SK-N-SH treated with all-trans-retinoic acid at 6 μM for 48 hours (cell line): ENCODE measurements around the gene CNNM3.

ENCODE experiments used
- ATAC-seq: fragments of 200-7000 bp; cut with Tn5 transposase; 3 replicates; pipeline ENCODE4 v1.9.1; 2020; ENCODE audit warnings: mild to moderate bottlenecking, moderate library complexity
- ARNTL ChIP-seq: fragments of 450-650 bp; formaldehyde crosslinking; IDR thresholded peaks from 2 replicates; pipeline ENCODE4 v1.5.0; 2020; ENCODE audit warnings: low read depth, mild to moderate bottlenecking, moderate library complexity, borderline replicate concordance
- BACH2 ChIP-seq: fragments of 250-450 bp; sonication (Bioruptor Pico); IDR thresholded peaks from 2 replicates; pipeline ENCODE4 v1.9.0; 2021; ENCODE audit warnings: mild to moderate bottlenecking, borderline replicate concordance
- ESRRG ChIP-seq: fragments of 250-450 bp; sonication (Bioruptor Pico); IDR thresholded peaks from 2 replicates; pipeline ENCODE4 v1.6.1; 2021; ENCODE audit warnings: mild to moderate bottlenecking
- GLIS3 ChIP-seq: fragments of 250-450 bp; sonication (Bioruptor Pico); IDR thresholded peaks from 2 replicates; pipeline ENCODE4 v1.5.0; 2020; ENCODE audit warnings: mild to moderate bottlenecking, moderate library complexity
- ISL1 ChIP-seq: fragments of 250-450 bp; sonication (Bioruptor Pico); IDR thresholded peaks from 2 replicates; pipeline ENCODE4 v2.1.2; 2022; ENCODE audit warnings: mild to moderate bottlenecking, moderate library complexity
- OSR1 ChIP-seq: fragments of 250-450 bp; sonication (Bioruptor Pico); IDR thresholded peaks from 2 replicates; pipeline ENCODE4 v1.8.0; 2022; ENCODE audit warnings: moderate library complexity, mild to moderate bottlenecking, inconsistent platforms
- SNAI2 ChIP-seq: fragments of 250-450 bp; sonication (Bioruptor Pico); IDR thresholded peaks from 2 replicates; pipeline ENCODE4 v1.5.0; 2020; ENCODE audit warnings: mild to moderate bottlenecking, moderate library complexity
- TCF4 ChIP-seq: fragments of 250-450 bp; sonication (Bioruptor Pico); IDR thresholded peaks from 2 replicates; pipeline ENCODE4 v1.8.0; 2021; ENCODE audit warnings: mild to moderate bottlenecking, moderate library complexity, borderline replicate concordance
- TOX ChIP-seq: fragments of 250-450 bp; sonication (Bioruptor Pico); IDR thresholded peaks from 2 replicates; pipeline ENCODE4 v1.8.0; 2021; ENCODE audit warnings: mild to moderate bottlenecking, moderate library complexity, borderline replicate concordance
- ZC3H10 ChIP-seq: fragments of 250-450 bp; sonication (Bioruptor Pico); IDR thresholded peaks from 2 replicates; pipeline ENCODE4 v1.5.1; 2021; ENCODE audit warnings: mild to moderate bottlenecking, moderate library complexity
- ZFP3 ChIP-seq: fragments of 250-450 bp; sonication (Bioruptor Pico); IDR thresholded peaks from 2 replicates; pipeline ENCODE4 v1.5.0; 2020; ENCODE audit warnings: mild to moderate bottlenecking, moderate library complexity
- ZFP30 ChIP-seq: fragments of 450-650 bp; formaldehyde crosslinking; IDR thresholded peaks from 2 replicates; pipeline ENCODE4 v1.5.0; 2022; ENCODE audit warnings: mild to moderate bottlenecking, moderate library complexity
- ZNF565 ChIP-seq: fragments of 450-650 bp; formaldehyde crosslinking; conservative IDR thresholded peaks from 2 replicates; pipeline ENCODE4 v1.5.0; 2020; ENCODE audit warnings: low read depth, mild to moderate bottlenecking, moderate library complexity
- ZNF70 ChIP-seq: fragments of 450-650 bp; formaldehyde crosslinking; IDR thresholded peaks from 2 replicates; pipeline ENCODE4 v1.5.0; 2020; ENCODE audit warnings: mild to moderate bottlenecking, moderate library complexity
- ZNF8 ChIP-seq: fragments of 450-650 bp; formaldehyde crosslinking; IDR thresholded peaks from 2 replicates; pipeline ENCODE4 v1.5.0; 2020; ENCODE audit warnings: mild to moderate bottlenecking, moderate library complexity
- TF ChIP-seq, protein P1 (sequence below): fragments of 250-450 bp; sonication (Bioruptor Pico); IDR thresholded peaks from 2 replicates; pipeline ENCODE4 v1.5.0; 2020; ENCODE audit warnings: mild to moderate bottlenecking, moderate library complexity
- TF ChIP-seq, protein P2 (sequence below): fragments of 250-450 bp; sonication (Bioruptor Pico); IDR thresholded peaks from 2 replicates; pipeline ENCODE4 v1.5.1; 2021; ENCODE audit warnings: mild to moderate bottlenecking, moderate library complexity
- TF ChIP-seq, protein P3 (sequence below): fragments of 250-450 bp; sonication (Bioruptor Pico); IDR thresholded peaks from 2 replicates; pipeline ENCODE4 v1.5.1; 2020; ENCODE audit warnings: low read depth, mild to moderate bottlenecking, moderate library complexity
- TF ChIP-seq, protein P4 (sequence below): fragments of 250-450 bp; sonication (Bioruptor Pico); IDR thresholded peaks from 2 replicates; pipeline ENCODE4 v1.8.0; 2020; ENCODE audit warnings: mild to moderate bottlenecking, moderate library complexity, borderline replicate concordance
- TF ChIP-seq, protein P5 (sequence below): fragments of 250-450 bp; sonication (Bioruptor Pico); IDR thresholded peaks from 2 replicates; pipeline ENCODE4 v1.8.0; 2021; ENCODE audit warnings: low read depth, mild to moderate bottlenecking, moderate library complexity, borderline replicate concordance

Gene CNNM3

DNA sequence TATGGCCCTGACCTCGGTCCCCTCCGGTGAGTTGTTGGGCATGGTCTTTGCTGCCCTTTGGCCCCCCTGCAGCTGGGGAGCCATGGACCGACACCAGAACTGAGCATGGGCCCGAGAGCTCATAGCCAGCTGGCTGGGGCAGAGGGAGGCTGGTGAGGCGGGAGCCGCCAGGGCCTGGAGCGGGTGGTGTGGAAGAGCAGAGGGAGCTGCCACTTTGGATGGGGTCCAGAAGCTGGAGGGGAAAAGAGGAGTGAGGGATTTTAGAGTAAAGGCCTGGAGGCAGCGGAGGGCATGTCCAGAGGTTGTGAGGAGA, 16.5 kb upstream of the CNNM3 start (continued):
- TF ChIP-seq, protein P1, sequence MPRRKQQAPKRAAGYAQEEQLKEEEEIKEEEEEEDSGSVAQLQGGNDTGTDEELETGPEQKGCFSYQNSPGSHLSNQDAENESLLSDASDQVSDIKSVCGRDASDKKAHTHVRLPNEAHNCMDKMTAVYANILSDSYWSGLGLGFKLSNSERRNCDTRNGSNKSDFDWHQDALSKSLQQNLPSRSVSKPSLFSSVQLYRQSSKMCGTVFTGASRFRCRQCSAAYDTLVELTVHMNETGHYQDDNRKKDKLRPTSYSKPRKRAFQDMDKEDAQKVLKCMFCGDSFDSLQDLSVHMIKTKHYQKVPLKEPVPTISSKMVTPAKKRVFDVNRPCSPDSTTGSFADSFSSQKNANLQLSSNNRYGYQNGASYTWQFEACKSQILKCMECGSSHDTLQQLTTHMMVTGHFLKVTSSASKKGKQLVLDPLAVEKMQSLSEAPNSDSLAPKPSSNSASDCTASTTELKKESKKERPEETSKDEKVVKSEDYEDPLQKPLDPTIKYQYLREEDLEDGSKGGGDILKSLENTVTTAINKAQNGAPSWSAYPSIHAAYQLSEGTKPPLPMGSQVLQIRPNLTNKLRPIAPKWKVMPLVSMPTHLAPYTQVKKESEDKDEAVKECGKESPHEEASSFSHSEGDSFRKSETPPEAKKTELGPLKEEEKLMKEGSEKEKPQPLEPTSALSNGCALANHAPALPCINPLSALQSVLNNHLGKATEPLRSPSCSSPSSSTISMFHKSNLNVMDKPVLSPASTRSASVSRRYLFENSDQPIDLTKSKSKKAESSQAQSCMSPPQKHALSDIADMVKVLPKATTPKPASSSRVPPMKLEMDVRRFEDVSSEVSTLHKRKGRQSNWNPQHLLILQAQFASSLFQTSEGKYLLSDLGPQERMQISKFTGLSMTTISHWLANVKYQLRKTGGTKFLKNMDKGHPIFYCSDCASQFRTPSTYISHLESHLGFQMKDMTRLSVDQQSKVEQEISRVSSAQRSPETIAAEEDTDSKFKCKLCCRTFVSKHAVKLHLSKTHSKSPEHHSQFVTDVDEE (CRISPR knock-in tag) = no peak
- TF ChIP-seq, protein P2, sequence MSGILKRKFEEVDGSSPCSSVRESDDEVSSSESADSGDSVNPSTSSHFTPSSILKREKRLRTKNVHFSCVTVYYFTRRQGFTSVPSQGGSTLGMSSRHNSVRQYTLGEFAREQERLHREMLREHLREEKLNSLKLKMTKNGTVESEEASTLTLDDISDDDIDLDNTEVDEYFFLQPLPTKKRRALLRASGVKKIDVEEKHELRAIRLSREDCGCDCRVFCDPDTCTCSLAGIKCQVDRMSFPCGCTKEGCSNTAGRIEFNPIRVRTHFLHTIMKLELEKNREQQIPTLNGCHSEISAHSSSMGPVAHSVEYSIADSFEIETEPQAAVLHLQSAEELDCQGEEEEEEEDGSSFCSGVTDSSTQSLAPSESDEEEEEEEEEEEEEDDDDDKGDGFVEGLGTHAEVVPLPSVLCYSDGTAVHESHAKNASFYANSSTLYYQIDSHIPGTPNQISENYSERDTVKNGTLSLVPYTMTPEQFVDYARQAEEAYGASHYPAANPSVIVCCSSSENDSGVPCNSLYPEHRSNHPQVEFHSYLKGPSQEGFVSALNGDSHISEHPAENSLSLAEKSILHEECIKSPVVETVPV (CRISPR knock-in tag) = no peak

DNA sequence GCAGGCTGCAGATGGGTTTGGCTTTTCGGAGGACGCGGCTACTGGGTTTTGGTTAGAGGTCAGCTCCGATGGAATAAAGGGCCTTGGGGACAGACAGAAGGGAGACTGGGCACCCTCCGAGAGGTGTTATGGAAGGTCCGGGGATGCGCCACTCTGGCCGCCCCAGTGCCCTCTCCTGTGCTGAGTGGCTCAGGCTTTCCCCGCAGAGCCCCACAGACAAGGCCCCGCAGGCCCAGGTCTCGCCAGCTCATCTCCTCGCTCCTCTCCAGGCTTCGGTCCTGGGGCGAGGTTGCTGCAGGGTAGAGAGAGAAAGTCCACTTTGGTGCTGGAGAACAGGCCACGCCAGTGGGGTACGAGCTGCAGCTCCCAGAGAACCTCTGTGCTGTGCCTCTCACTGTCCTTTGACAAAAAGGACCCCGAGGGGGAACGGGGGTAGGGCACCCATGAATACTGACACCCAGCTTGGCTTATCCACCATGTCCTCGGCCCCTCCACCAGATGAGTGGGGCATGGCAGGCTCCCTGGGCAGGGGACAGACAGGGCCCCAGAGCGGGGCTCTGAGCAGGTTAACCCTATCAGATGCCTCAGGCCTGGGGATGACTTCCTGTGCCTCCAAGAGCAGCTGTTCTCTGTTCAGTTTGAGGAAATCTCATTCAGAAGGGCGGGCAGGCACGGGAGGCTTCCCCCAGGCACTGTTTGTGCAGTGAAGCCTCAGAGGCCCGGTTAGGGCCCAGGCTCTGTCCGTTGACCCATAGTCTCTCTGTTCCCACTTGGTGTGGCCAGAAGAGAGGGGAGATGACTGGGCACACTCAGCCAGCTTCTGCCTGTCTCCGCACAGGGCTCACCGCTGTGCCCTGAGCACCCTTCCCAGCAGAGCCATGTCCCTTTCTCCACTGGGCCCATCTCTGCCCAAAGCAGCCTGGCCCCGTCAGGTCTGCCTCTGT, 15.7 kb upstream of the CNNM3 start:
- peak; percentile 68 for ATAC-seq
- TF ChIP-seq GLIS3 = no peak
- no peak for TF ChIP-seq ZFP3 (CRISPR knock-in tag)
- TF ChIP-seq, protein P3, sequence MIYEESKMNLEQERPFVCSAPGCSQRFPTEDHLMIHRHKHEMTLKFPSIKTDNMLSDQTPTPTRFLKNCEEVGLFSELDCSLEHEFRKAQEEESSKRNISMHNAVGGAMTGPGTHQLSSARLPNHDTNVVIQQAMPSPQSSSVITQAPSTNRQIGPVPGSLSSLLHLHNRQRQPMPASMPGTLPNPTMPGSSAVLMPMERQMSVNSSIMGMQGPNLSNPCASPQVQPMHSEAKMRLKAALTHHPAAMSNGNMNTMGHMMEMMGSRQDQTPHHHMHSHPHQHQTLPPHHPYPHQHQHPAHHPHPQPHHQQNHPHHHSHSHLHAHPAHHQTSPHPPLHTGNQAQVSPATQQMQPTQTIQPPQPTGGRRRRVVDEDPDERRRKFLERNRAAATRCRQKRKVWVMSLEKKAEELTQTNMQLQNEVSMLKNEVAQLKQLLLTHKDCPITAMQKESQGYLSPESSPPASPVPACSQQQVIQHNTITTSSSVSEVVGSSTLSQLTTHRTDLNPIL = no peak
- no peak for TF ChIP-seq TCF4
- TF ChIP-seq ZNF8 (CRISPR knock-in tag) = no peak
- no peak for TF ChIP-seq ZFP30 (CRISPR knock-in tag)
- no peak for TF ChIP-seq ARNTL (CRISPR knock-in tag)
- TF ChIP-seq, protein P2 (CRISPR knock-in tag) = no peak

DNA sequence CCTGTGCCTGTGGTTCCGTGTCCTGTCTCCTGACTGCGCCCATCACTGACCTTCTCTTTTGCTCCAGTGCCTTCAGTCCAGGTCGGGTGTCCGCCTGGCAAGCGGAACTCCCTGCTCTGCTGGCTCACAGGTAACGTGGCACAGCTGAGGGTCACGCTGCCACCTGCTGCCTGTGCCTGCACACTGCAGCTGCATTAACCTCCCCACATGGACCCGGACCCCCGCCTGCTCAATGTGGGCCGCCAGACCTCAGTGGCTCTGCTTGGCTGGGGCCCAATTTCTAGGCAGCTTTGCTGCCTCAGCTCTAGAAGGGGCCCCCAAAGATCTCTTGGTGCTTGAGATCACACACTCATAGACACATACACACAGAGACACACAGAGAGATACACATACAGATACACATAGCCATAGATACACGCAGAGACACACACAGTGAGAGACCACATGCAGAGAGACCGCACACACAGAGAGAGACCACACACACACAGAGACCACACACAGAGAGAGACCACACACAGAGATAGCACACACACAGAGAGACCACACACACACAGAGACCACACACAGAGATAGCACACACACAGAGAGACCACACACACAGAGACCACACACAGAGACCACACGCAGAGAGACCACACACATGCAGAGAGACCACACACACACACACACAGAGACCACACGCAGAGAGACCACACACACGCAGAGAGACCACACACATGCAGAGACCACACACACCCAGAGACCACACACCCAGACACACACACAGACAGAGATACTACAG, 14.9 kb upstream of the CNNM3 start:
- ATAC-seq = peak; percentile 96
- TF ChIP-seq ZNF8 (CRISPR knock-in tag) = no peak
- TF ChIP-seq, protein P2 (CRISPR knock-in tag) = no peak
- TF ChIP-seq, protein P4, sequence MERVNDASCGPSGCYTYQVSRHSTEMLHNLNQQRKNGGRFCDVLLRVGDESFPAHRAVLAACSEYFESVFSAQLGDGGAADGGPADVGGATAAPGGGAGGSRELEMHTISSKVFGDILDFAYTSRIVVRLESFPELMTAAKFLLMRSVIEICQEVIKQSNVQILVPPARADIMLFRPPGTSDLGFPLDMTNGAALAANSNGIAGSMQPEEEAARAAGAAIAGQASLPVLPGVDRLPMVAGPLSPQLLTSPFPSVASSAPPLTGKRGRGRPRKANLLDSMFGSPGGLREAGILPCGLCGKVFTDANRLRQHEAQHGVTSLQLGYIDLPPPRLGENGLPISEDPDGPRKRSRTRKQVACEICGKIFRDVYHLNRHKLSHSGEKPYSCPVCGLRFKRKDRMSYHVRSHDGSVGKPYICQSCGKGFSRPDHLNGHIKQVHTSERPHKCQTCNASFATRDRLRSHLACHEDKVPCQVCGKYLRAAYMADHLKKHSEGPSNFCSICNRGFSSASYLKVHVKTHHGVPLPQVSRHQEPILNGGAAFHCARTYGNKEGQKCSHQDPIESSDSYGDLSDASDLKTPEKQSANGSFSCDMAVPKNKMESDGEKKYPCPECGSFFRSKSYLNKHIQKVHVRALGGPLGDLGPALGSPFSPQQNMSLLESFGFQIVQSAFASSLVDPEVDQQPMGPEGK (CRISPR knock-in tag) = no peak
- no peak for TF ChIP-seq SNAI2 (CRISPR knock-in tag)
- TF ChIP-seq ISL1 (CRISPR knock-in tag) = no peak
- no peak for TF ChIP-seq ZNF70
- TF ChIP-seq OSR1 (CRISPR knock-in tag) = no peak
- no peak for TF ChIP-seq BACH2 (CRISPR knock-in tag)
- TF ChIP-seq, protein P1 (CRISPR knock-in tag) = no peak
- no peak for TF ChIP-seq ZC3H10 (CRISPR knock-in tag)
- no peak for TF ChIP-seq TCF4
- TF ChIP-seq TOX (CRISPR knock-in tag) = no peak
- TF ChIP-seq ZNF565 (CRISPR knock-in tag) = no peak
- TF ChIP-seq ESRRG (CRISPR knock-in tag) = no peak
- TF ChIP-seq, protein P5, sequence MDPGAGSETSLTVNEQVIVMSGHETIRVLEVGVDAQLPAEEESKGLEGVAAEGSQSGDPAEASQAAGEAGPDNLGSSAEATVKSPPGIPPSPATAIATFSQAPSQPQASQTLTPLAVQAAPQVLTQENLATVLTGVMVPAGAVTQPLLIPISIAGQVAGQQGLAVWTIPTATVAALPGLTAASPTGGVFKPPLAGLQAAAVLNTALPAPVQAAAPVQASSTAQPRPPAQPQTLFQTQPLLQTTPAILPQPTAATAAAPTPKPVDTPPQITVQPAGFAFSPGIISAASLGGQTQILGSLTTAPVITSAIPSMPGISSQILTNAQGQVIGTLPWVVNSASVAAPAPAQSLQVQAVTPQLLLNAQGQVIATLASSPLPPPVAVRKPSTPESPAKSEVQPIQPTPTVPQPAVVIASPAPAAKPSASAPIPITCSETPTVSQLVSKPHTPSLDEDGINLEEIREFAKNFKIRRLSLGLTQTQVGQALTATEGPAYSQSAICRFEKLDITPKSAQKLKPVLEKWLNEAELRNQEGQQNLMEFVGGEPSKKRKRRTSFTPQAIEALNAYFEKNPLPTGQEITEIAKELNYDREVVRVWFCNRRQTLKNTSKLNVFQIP (CRISPR knock-in tag) = no peak
